OCI-LY1 (cell line): ENCODE results near the gene SPESP1.

ENCODE experiments used
- H2AFZ ChIP-seq: fragments of 200-600 bp; sonication (generic), shearing (Covaris generic); 2 replicates; pipeline ENCODE4 v1.6.0; 2014; ENCODE audit warnings: antibody characterized with exemption, mild to moderate bottlenecking, low read length
- H3F3A ChIP-seq: fragments of 200-600 bp; sonication (generic), shearing (Covaris generic); 2 replicates; pipeline ENCODE4 v1.6.0; 2014; ENCODE audit warnings: mild to moderate bottlenecking, antibody characterized with exemption, low read length, moderate library complexity; ENCODE audit not compliant: insufficient read depth
- H3K27ac ChIP-seq: fragments of 200-600 bp; sonication (generic); 2 replicates; pipeline ENCODE4 v1.5.1; 2014; ENCODE audit warnings: low read length, mixed run types, mild to moderate bottlenecking, low read depth; ENCODE audit not compliant: poor library complexity, severe bottlenecking
- H3K27me3 ChIP-seq: fragments of 200-600 bp; sonication (generic); 2 replicates; pipeline ENCODE4 v1.6.0; 2014; ENCODE audit warnings: antibody characterized with exemption, mild to moderate bottlenecking, low read length, moderate library complexity; ENCODE audit not compliant: insufficient read depth
- H3K36me3 ChIP-seq: fragments of 200-600 bp; sonication (generic); 2 replicates; pipeline ENCODE4 v1.6.1; 2014; ENCODE audit warnings: mild to moderate bottlenecking, antibody characterized with exemption, low read length, moderate library complexity, mixed read lengths; ENCODE audit not compliant: insufficient read depth
- H3K4me1 ChIP-seq: fragments of 200-600 bp; sonication (generic); 2 replicates; pipeline ENCODE4 v1.5.1; 2014; ENCODE audit warnings: mild to moderate bottlenecking, low read length, moderate library complexity; ENCODE audit not compliant: insufficient read depth, severe bottlenecking
- H3K4me2 ChIP-seq: fragments of 200-600 bp; sonication (generic), shearing (Covaris generic); 2 replicates; pipeline ENCODE4 v1.6.1; 2014; ENCODE audit warnings: low read length
- H3K4me3 ChIP-seq: fragments of 200-600 bp; sonication (generic); 2 replicates; pipeline ENCODE4 v1.5.1; 2014; ENCODE audit warnings: low read length, low read depth, mild to moderate bottlenecking, mixed read lengths; ENCODE audit not compliant: poor library complexity, severe bottlenecking
- H3K79me2 ChIP-seq: fragments of 200-600 bp; shearing (Covaris generic); 2 replicates; pipeline ENCODE4 v1.6.1; 2016; ENCODE audit warnings: mixed run types, low read length, mixed read lengths; ENCODE audit not compliant: insufficient read depth
- H3K9ac ChIP-seq: fragments of 200-600 bp; sonication (generic), shearing (Covaris generic); 2 replicates; pipeline ENCODE4 v1.6.1; 2014; ENCODE audit warnings: mild to moderate bottlenecking, low read length, mixed read lengths
- H3K9me2 ChIP-seq: fragments of 200-600 bp; sonication (generic), shearing (Covaris generic); 2 replicates; pipeline ENCODE4 v1.6.1; 2014; ENCODE audit warnings: low read depth, mild to moderate bottlenecking, low read length, mixed read lengths
- H3K9me3 ChIP-seq: fragments of 200-600 bp; shearing (Covaris generic); 2 replicates; pipeline ENCODE4 v1.6.1; 2014; ENCODE audit warnings: low read length, mixed read lengths
- H4K20me1 ChIP-seq: fragments of 200-600 bp; sonication (generic), shearing (Covaris generic); 2 replicates; pipeline ENCODE4 v1.6.0; 2016; ENCODE audit warnings: mild to moderate bottlenecking, low read length; ENCODE audit not compliant: insufficient read depth
- EZH2 ChIP-seq: fragments of 200-600 bp; sonication (generic), shearing (Covaris generic); IDR thresholded peaks from 2 replicates; pipeline ENCODE4 v1.8.0; 2017; ENCODE audit warnings: borderline replicate concordance, mixed run types, mild to moderate bottlenecking, antibody characterized with exemption, low read length, moderate library complexity, mixed read lengths
- TF ChIP-seq, protein P1 (sequence below): fragments of 200-600 bp; sonication (generic), shearing (Covaris generic); IDR thresholded peaks from 2 replicates; pipeline ENCODE4 v1.5.1; 2017; ENCODE audit warnings: mild to moderate bottlenecking, antibody characterized with exemption, low read length, moderate library complexity, mixed read lengths

Gene SPESP1

DNA sequence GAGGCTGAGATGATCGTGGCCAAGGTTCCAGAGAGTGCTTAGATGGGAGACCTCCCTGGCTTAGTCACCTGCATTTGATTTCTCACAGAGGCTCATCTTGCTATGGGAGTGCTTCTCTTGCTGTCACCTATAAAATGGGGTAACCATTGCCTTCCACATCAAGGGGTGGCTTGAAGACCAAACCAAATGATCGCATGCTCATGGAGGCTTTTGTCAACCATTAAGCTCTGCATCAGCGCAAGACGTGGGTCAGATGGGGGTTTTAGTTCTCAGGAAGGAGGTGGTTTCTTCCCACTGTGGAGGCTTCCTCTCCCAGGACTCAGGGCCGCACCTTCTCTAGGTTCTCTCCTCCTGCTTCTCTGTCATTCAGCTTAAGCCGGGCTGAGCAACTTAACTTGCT, 56.8 kb downstream of the SPESP1 start:
- no peak overlapping the region for H3K9ac ChIP-seq
- no peak overlapping the region for H2AFZ ChIP-seq
- H3K79me2 ChIP-seq: no peaks in the 10 kb centered on the region
- no peaks in the 10 kb centered on the region for H4K20me1 ChIP-seq
- no peak overlapping the region for H3K4me2 ChIP-seq
- H3F3A ChIP-seq: no peaks in the 10 kb centered on the region
- H3K36me3 ChIP-seq: no peaks in the 10 kb centered on the region
- TF ChIP-seq, protein P1, sequence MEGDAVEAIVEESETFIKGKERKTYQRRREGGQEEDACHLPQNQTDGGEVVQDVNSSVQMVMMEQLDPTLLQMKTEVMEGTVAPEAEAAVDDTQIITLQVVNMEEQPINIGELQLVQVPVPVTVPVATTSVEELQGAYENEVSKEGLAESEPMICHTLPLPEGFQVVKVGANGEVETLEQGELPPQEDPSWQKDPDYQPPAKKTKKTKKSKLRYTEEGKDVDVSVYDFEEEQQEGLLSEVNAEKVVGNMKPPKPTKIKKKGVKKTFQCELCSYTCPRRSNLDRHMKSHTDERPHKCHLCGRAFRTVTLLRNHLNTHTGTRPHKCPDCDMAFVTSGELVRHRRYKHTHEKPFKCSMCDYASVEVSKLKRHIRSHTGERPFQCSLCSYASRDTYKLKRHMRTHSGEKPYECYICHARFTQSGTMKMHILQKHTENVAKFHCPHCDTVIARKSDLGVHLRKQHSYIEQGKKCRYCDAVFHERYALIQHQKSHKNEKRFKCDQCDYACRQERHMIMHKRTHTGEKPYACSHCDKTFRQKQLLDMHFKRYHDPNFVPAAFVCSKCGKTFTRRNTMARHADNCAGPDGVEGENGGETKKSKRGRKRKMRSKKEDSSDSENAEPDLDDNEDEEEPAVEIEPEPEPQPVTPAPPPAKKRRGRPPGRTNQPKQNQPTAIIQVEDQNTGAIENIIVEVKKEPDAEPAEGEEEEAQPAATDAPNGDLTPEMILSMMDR: no peak
- TF ChIP-seq EZH2: no peak
- H3K4me3 ChIP-seq: no peak overlapping the region
- no peaks in the 10 kb centered on the region for H3K4me1 ChIP-seq
- no peaks in the 10 kb centered on the region for H3K9me2 ChIP-seq
- H3K9me3 ChIP-seq: no peaks in the 10 kb centered on the region
- H3K27ac ChIP-seq: no peak overlapping the region
- peaks cover 4% of the 10 kb centered on the region; the same call in 1 of the 2 replicates for H3K27me3 ChIP-seq

DNA sequence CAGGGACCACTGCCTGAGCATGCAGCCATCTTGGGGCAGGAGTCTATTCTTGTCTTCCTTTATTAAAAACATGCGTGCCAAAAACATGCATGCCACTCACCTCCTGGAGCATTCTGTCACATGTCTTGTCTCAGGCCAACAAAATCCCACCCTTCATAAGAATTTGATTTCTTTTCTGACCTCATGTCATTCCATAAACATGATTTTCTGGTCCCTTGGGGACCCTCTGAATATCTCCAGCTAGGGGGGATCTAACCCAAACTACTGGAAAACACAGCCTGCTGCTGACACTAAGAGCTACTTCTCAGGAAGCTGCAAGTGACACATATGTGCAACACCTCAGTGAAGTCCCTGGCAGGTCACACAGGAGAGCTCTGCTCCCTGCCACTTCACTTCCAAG, 57.4 kb downstream of the SPESP1 start:
- no peaks in the 10 kb centered on the region for H4K20me1 ChIP-seq
- H3K4me2 ChIP-seq: no peak overlapping the region
- no peak overlapping the region for H2AFZ ChIP-seq
- H3K27ac ChIP-seq: no peak overlapping the region
- H3K79me2 ChIP-seq: no peaks in the 10 kb centered on the region
- TF ChIP-seq EZH2: no peak
- TF ChIP-seq, protein P1: no peak
- H3K27me3 ChIP-seq: peaks cover 4% of the 10 kb centered on the region; the same call in 1 of the 2 replicates
- no peaks in the 10 kb centered on the region for H3K9me2 ChIP-seq
- no peaks in the 10 kb centered on the region for H3K4me1 ChIP-seq
- H3K9me3 ChIP-seq: no peaks in the 10 kb centered on the region
- no peak overlapping the region for H3K4me3 ChIP-seq
- H3F3A ChIP-seq: no peaks in the 10 kb centered on the region
- no peaks in the 10 kb centered on the region for H3K36me3 ChIP-seq
- no peak overlapping the region for H3K9ac ChIP-seq

DNA sequence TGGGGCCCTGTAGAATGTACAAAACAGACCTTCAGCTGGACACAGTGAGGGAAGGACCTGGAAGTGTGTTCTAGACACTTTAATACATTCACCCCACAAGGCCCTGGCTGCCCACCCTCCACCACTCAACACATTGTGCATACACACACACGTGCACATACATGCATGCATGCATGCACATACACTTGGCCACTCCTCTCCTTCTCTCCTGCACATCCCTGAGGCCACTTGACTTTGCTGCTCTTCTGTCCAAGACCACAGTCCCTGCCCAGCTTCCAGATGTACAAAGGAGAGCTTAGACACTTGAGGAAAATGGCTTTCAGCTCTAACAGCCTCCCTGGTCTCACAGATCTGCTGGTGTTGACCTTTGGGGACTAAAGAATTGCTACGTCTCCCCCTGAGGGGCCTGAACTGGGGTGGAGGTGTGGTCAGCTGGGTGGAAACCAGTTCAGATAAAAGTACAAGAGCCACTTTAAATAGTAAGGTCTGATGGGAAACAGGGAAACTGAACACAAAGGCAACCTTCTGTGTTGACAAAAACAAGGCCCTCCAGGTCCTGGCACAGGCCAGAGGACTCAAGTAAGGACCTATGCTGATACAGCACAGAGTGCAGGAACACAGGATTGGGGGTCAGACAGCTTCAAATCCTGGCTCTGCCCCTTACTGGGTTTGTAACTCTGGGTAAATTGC, 59.4 kb downstream of the SPESP1 start:
- TF ChIP-seq, protein P1: no peak
- TF ChIP-seq EZH2: no peak
- Histone ChIP-seq H3K9ac (no peak overlapping the region), H3K36me3 (no peaks in the 10 kb centered on the region), H3K9me2 (no peaks in the 10 kb centered on the region), H3F3A (no peaks in the 10 kb centered on the region), H3K4me2 (no peak overlapping the region), H3K27ac (no peak overlapping the region), H2AFZ (no peak overlapping the region), H3K79me2 (no peaks in the 10 kb centered on the region), H3K4me3 (no peak overlapping the region), H4K20me1 (no peaks in the 10 kb centered on the region), H3K4me1 (no peaks in the 10 kb centered on the region), H3K9me3 (no peaks in the 10 kb centered on the region), H3K27me3 (peaks cover 4% of the 10 kb centered on the region; the same call in 1 of the 2 replicates)
